HG03039 (cell line): Measurements from ENCODE around the gene AUTS2.

Experiments used
- ATAC-seq: cut with Tn5 transposase; IDR thresholded peaks from one replicate; pipeline ENCODE4 v1.9.1; 2021; ENCODE audit warnings: mild to moderate bottlenecking, moderate library complexity; ENCODE audit not compliant: unreplicated experiment

The AUTS2 gene

GRCh38 chr7:69957661-69958060 lies 359.4 kb downstream of the AUTS2 start:
- ATAC-seq: no peak

DNA sequence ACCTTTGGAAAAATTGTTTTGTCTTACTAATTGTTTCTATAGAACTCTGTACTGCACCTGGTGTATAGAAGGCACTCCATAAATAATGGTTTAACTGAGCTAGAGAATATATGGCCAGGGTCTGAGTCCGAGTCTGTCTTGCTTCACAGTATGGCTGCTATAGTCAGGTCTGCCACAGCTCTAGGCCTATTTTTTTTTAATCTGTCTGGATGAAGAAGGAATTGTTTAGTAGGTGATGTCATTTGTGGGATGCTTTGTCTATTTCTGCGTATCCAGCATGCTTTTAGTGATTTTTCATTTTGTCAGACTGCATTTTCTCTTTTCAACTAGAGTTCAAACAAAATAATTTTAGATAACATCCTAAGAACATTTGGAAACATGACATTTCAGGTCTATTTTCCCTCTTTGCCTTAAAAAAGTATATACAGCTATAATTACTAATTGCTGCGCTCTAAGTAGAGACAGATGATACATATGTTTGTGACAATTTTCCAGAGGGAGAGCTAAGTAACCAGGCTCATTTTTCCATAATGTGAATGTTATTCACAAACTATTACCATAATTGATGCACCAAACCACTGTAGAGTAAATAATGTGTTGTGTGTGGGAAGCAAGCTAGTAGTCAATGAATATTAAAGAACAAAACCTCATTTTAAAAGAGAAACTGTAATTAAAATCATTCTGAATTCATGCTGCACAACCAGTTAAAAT lies 361.7 kb downstream of the AUTS2 start:
- ATAC-seq: no peak

GRCh38 chr7:69961436-69961835 lies 363.2 kb downstream of the AUTS2 start:
- no peak for ATAC-seq

- no peak for ATAC-seq
Observed at GRCh38 chr7:69962186-69963065, 364.2 kb downstream of the AUTS2 start.

GRCh38 chr7:69963393-69963792 lies 365.1 kb downstream of the AUTS2 start:
- no peak for ATAC-seq

DNA sequence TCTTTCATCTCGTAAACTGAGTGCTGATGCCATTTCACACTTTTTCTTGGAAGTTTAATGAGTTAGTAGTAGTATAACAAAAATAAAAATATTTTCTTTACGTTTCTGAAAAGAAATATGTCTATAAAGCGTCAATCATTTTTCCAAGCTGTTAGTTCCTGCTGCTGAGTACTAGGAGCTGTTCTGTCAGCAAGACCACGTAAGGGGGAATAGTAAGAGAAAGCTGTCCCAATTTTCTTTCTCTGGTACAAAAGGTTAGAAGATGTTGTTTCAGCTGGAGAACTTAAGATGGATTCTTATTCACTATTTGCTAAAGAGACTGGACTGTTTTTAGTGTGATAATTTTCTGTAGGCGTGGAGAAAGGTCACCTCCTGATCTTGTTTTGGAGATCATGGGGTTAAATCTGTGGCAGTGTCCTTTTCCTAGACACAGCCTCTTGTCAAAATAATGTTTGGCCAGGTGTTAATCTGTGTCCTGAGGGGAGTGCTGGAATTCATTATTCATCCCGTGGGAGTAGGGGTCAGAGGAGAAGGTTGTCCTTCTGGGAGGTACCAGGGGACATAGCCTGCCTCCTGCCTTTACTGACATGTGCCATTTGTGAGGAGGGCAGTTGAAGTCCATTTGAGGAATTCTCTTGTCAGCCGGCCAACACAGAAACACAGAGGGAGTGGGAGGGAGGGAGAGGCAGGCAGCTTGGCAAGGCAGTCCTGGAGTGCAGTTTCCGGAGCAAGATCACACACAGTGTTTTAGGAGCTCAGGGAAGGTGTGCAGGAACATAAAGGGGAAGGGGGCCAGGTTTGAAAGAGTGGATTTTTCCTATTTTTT lies 368.7 kb downstream of the AUTS2 start:
- no peak for ATAC-seq

DNA sequence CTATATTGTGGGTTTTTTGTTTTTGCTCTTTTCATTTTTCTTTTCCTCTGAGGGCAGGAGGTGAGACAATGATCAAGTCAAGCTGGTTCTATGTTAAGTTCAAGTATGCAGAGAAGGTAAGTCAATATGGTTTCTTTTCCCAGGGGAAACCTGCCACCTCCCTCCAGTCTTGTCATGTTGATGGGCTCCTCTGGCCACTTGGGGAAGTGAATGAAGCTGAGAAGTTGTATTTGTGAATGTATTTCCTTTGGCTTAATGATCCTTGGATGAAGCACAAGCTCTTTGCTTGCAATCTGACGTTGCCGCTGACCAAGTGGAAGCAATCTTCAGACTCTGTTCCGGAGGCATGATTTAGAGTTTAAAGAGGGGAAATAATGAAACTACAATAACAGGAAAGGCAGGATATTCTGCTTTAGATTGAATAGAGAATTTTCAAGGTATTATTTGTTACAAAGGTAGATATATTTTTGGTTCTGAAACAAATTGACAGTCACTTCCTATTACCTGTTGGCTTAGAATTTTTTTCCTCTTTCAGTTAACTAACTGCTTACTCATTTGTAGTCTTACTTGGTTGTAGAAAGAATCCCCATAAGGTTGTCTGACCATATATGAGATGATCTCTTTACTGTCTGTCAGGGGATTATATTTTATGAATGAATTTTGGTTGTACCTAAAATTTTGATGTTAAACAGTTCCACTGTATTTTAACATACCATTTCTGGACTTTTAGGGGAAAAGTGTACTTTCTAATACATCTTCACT lies 369.6 kb downstream of the AUTS2 start:
- ATAC-seq: no peak

DNA sequence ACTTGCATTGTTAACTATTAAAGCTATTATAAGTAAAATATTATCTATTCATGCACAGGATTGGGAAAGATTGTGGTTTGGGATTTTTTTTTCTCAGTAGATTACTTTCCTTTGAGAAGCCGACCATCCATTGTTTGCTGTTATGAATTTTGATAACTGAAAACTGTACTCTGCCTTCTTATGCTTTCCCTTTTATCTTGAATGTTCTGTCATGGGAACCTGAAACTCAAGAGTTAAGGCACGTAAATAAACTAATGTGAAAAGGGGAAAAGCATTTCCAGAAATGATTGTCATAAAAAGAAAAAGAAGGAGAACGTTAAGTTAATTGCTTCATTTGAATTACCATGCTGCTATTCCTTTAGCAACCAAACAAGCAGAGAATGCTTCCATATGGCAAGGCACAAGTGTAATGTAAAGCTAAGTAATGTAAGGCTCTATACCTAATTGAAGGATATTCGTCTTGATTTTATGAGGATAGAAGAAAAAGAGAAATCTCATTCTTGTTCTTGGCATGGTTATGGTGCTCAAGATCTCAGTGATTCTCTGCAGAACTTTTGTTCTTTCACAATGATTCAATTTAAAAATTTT lies 370.8 kb downstream of the AUTS2 start:
- ATAC-seq: no peak

GRCh38 chr7:69981646-69982045 lies 383.4 kb downstream of the AUTS2 start:
- ATAC-seq: no peak

DNA sequence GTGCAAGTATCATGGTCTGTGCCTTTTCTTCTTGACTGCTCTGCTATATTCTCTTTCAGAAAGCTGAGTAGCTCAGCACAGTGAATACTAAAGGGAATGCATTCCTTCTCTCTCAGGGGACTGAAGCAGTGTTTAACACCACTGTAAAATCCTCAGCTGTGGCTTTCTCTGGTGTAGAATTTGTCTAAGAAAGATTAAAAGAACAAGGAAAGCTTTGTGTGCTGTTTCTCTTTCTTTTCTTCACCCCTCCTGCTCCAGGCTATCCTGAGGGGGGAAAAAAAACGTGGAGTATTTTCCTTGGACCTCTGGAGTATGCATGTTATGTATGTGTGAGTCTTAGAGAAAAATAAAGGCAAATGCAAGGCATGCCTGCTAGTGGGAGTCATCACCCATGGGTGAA lies 383.9 kb downstream of the AUTS2 start:
- ATAC-seq: no peak

- ATAC-seq: no peak
Observed at GRCh38 chr7:69989551-69989950, 391.3 kb downstream of the AUTS2 start.

DNA sequence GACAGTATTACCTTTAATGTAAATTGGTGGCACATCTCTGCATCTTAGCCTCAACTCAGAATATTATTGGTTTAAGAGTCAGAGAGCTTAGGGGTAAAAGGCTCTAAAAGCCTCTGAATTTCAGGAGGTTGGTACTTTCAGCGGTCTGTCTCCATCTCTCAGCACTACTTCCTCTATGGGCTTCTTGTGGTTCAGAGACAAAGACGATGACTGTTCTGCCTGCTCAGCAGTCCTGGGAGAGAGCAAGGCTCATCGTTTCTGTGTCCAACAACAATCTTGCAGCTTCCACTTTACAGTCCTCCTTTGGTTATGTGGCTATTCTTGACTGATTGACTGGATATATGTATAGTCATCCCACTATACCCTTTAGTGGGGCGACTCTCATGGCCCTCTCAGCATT lies 394.7 kb downstream of the AUTS2 start:
- ATAC-seq: no peak

- ATAC-seq: no peak
Observed at GRCh38 chr7:69994218-69994617, 395.9 kb downstream of the AUTS2 start.

DNA sequence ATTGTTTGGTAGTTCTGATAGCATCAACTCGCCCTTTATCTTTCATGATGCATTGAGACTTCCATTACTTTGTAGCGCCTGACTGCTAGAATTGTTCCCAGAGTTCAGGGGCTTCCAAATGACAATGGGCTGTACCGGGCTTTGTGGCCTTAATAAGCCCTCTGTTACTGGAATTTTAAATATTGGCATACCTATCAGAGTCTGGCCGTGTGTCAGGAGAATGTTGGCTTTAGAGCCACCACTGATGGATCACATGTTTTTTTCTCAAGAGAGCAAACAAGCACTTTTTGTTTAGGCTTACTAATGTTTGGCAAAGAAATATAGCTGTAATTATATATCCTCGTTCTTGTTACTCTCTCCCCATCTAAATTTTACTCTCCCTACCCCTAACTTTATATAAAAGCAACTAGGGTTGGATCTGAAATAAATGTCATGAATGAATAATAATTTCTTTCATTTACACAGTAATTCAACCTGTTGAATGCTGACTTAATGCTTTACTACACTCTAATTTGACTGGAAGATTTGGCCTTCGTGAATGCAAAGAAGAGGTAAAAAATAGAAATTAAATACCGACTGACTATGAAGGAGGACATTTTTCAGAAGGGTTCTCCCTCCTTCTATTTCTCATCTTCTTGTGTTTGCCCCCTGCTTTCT lies 396.7 kb downstream of the AUTS2 start:
- no peak for ATAC-seq

DNA sequence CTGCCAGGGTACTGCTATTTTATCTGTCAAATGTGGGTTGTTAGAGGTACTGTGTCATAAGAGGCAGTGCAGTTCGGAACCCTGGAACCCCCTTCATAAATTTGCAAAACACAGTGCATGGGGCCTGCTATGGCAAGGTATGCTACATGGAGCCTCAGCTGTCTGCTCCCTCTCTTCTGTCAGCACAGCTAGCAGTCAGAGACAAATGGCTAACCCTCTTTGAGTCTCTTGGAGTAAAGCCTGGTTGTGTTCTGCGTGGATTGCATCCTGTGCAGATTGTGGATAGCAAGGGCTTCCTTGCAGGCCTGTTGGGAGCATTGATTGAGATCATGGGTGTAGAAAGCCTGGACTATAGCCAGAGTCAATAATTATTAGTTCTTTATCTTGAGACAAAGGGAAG lies 397.8 kb downstream of the AUTS2 start:
- no peak for ATAC-seq

GRCh38 chr7:70000737-70001348 lies 402.6 kb downstream of the AUTS2 start:
- no peak for ATAC-seq

- no peak for ATAC-seq
Observed at GRCh38 chr7:70005480-70005879, 407.2 kb downstream of the AUTS2 start.

GRCh38 chr7:70005891-70006260 lies 407.6 kb downstream of the AUTS2 start:
- ATAC-seq: no peak

DNA sequence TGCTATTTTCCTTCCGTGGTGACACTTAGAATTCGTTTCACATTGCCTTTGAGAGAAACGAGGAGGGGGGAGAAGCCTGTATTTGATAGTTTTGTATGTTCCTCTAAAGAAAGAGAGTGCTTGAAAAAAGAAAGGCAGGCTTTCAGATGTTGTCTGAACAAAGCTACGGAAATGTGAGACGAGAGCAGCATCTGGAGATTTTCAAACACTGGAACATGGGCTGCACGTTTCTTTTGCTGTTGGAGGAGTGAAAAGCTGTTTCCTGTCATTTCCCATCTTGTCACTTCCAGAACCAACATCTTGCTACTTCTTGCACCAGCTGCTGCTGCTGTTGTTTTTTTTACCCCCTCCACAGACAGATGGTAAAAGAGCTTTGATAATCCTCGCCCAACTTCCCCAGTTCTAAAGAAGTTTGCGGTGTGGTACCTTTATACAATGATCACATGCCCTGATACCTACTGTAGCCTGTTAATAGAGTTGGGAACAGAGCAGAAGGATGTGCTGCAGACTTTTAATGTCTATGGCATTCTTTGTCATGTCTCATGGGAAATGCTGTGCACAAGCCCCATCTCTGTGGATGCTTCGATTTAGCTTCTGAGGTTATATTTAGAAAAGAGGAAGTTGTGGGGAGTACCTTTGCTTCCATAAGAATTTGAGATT lies 408.1 kb downstream of the AUTS2 start:
- no peak for ATAC-seq
